HG03159 (cell line): ENCODE measurements around the gene VAV1.
"Not testable (repeated sequence)": the region's sequence is repeated elsewhere in the genome, so short reads cannot be mapped to it uniquely, and the experiment has no call there.

Experiments used
- ATAC-seq: cut with Tn5 transposase; IDR thresholded peaks from one replicate; pipeline ENCODE4 v1.9.1; 2021; ENCODE audit warnings: mild to moderate bottlenecking, moderate library complexity; ENCODE audit not compliant: unreplicated experiment

Gene VAV1

DNA sequence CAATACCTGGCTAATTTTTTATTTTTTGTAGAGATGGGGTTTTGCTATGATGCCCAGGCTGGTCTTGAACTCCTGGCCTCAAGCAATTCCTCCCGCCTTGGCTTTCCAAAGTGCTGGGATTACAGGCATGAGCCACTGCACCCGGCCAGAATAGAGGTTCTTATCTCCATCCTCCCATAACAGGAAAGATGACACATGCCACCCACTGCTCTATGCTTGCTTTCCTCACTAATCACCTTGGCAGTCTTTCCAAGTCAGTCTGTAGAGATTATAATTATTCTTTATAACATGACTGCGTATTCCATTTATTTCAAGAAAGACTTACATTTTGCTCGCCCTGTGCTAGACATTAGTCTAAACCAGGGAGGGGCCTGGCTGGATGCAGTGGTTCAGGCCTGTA, 6.7 kb downstream of the VAV1 start:
- no peak for ATAC-seq

DNA sequence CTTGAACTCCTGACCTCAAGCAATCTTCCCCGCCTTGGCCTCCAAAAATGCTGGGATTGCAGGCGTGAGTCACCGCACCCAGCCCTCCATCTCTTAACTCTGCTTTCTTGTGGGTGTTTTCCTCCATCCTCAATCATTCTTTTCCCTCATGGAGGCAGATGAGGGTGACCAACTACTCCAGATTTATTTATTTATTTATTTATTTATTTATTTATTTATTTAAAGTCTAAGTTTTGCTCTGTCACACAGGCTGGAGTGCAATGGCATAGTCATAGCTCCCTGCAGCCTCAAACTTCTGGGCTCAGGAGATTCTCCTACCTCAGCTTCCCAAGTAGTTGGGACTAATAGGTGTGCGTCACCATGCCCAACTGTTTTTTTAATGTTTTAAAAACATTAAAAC, 14.9 kb downstream of the VAV1 start:
- ATAC-seq, result no peak

DNA sequence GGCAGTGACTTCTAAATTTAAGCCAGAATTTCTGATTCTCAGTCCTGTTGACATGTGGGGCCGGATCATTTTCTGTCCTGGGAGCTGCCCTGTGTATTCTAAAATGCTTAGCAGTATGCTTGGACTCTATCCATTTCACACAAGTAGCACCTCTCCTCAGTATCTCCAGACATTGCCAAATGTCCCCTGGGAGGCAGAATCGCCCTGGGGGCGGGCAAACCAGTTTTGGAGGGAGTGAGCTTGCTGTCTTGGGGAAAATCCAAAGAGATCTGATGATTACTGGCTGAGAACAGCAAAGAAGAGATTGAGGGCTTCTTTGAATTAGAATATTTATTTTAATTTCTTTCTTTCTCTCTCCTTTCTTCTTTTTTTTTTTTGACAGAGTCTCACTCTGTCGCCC, 16.4 kb downstream of the VAV1 start:
- ATAC-seq, result no peak

DNA sequence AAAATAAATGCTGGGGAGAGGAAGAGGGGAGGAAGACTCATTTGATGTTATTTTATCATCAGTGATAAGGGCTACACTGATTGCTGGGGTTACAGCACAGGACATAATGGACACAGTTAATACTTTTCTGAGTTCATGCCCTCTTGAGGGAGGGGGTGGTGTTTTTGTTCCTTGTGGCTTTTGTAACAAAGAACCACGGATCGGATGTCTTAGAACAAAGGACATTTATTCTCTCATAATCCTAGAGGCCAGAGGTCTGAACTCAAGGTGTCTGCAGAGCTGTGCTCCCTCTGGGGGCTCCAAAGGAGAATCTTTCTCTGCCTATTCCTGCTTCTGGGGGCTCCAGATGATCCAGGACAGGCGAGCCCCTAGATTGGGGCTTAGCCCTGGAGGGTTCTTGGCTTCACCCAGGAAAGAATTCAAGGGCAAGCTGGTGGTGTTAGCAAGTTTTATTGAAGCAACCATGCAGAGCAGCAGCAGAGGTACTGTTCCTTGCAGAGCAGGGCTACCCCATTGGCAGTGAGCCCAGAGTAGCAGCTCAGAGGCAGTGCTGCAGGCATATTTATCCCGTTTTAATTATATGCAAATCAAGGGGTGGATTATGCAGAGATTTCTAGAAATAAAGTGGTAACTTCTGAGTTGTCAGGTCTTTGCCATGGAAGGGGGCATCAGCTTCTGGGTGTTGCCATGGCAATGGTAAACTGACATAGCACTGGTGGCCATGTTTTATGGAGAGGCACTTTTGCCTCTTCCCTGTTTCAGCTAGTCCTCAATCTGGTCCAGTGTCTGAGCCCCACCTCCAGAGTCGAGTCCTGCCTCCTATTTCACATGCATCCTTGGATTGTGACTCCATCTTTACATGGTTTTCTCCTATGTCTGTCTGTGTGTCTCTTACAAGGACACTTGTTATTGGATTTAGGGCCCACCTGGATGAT, 18.0 kb downstream of the VAV1 start:
- no peak for ATAC-seq

DNA sequence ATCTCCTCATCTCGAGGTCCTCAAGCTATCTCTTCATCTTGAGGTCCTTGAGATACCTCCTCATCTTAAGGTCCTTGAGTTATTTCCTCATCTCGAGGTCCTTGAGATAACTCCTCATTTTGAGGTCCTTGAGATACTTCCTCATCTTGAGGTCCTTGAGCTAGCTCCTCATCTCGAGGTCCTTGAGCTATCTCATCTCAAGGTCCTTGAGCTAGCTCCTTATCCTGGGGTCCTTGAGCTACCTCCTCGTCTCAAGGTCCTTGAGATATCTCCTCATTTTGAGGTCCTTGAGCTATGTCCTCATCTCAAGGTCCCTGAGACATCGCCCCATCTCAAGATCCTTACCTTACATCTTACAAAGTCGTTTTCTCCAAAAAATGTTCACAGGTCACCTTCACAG, 18.7 kb downstream of the VAV1 start:
- ATAC-seq, result no peak

DNA sequence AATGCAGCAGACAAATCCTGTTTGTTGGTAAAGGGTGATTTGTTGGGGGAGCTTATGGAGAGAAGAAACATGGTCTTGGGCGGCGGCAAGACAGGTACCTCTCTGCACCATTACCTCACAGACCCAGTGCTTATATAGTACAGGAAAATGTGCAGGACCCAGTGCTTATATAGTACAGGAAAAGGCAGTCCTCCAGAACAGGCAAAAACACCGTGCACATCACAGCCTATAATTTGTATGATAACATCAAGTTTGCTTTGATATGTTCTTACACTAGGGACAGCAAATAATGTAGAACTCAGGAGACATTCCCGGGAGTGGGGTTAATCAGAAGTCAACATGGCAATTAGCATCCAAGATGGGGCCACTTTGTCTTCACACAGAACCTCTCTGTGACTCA, 20.9 kb downstream of the VAV1 start:
- ATAC-seq, result no peak

DNA sequence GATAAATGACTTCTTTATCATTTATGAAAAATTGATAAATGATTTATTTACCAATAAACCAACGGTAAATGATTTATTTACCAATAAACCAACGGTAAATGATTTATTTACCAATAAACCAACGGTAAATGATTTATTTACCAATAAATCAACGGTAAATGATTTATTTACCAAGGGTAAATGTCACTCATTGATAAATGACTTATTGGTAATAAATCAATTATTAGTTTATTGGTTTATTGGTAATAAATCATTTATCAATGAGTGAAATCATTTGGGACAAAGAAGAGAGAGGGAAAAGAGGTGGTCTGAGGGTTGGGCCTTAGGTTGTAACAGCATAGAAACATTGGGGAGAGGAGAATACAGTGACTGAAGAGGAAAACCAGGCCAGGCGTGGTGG, 21.5 kb downstream of the VAV1 start:
- ATAC-seq, result no peak

DNA sequence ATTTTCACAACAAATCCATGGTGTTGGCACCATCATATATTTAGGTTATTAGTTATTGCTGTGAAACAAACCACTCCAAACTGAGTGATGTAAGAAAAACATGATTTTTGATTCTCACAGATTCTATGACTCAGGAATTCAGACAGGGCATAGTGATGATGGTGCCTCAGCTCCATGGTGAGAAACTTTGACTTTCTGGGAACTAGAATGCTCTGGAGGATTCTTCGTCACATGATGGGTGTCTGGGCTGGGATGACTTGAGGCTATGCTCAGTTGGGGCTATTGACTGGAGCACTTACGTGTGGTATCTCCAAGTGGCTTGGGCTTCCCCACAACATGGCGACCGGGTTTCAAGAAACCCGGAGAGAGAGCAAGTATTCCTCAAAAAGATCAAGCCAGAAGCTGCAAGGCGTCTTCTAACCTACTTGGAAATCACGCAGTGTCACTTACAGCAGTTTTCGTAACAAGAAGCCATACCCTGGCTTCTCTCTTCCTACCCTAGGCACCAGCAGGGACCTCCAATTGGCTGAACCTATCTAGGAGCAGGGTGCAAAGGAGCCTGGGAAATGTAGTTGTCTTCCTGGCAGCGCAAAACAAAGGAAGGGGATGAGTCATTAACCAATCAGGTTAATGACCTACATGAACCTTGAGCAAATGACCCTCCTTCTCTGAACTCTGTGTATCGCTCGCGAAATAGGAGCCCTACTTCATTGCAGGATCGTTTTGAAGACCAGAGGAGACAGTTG, 22.4 kb downstream of the VAV1 start:
- ATAC-seq, result no peak

DNA sequence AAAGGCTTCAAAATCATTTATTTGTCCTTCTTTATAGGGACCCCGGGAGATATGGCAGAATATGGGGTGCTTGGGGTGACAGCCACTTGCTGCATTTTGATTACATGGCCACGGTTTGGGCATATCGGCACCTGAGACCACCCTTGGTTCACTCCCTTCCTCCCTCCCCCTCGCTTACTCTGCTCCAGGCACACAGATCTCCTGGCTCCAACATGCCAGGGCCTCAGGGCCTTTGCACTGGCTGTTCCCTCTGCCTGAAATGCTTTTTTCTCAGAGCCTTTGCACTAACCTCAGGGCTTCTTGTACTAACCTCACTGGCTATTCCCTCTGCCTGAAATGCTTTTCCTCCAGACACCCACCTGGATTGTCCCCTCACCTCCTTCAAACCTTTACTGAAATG, 23.8 kb downstream of the VAV1 start:
- no peak for ATAC-seq

DNA sequence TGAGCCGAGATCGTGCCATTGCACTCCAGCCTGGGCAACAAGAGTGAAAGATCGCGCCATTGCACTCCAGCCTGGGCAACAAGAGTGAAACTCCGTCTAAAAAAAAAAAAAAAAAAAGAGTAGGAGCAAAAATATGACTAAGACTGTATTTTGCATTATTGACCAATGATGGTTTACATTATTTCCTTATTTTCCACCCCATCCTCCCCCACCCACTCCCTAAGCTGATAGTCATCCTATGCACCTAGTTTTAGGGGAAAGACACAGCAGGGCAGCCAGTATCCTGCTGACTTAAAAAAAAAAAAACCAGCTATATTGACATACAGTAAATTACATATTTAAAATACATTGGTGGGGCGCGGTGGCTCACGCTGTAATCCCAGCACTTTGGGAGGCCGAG, 25.1 kb downstream of the VAV1 start:
- no peak for ATAC-seq

DNA sequence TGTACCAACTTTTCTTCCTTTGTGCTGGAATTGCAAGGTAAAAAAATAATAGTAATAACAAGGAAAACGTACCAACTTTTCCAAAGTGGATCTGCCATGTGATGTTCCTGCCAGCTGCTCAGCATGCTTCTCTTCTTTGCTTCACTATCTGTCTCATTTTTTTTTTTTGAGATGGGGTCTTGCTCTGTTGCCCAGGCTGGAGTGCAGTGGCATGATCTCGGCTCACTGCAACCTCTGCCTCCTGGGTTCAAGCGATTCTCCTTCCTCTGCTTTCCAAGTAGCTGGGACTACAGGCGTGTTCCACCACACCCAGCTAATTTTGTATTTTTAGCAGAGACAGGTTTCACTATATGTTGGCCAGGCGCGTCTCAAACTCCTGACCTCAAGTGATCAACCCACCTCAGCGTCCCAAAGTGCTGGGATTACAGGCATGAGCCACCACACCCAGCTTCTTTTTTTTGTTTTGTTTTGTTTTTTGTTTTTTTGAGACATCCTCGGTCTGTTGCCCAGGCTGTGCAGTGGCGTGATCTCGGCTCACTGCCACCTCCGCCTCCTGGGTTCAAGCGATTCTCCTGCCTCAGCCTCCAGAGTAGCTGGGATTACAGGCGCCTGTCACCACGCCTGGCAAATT, 27.8 kb downstream of the VAV1 start:
- ATAC-seq, result not testable (repeated sequence)

DNA sequence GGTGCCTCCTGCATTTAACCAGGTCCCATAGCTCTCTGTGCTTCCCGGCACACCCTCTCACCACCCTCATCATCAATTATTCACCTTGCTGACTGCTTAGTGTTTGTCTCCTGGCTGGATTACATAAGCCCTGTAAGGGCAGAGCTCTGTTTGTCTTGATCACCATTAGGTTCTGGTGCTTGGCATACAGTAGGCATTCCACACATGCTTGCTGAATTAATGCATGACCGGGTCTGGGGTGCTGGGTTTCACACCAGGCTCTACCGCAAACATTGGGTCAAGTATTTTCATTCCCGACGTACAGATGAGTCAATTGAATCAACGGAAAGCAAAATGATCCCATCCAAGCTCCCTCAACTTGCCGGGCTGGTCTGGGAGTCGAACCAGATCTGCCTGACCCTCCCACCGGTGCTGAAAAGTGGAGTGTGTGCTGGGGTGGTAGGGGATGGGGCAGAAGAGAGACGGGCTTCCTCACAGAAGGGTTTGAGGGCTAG, 28.5 kb downstream of the VAV1 start:
- ATAC-seq, result no peak

DNA sequence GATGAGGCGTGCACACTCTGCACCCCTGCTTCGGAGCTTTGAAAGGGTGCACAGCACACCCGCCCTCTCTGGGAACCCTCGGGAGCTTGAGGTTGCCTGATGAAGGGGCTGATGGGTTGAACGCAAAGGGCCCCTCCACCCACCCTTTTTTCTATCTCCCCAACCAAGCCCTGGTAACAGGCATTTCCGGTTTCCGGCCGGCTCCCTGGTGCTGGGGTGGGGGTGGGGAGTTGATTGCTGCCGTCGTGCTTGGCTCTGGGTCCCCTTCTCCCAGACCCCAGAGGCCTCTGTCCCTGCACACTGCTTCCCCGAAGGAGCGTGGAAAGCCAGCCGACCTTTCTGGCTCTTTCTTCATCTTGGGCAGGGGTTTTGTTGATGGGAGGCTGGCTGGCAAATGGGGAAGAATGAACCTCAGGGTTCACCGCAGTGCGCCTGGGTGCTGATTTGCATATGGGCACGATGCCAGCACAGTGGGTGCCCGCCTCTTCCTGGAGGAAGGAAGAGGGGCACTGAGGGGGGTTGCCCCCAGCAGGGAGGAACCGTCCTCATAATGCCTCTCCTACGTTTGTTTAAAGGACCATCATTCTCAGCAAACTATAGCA, 29.1 kb downstream of the VAV1 start:
- no peak for ATAC-seq

DNA sequence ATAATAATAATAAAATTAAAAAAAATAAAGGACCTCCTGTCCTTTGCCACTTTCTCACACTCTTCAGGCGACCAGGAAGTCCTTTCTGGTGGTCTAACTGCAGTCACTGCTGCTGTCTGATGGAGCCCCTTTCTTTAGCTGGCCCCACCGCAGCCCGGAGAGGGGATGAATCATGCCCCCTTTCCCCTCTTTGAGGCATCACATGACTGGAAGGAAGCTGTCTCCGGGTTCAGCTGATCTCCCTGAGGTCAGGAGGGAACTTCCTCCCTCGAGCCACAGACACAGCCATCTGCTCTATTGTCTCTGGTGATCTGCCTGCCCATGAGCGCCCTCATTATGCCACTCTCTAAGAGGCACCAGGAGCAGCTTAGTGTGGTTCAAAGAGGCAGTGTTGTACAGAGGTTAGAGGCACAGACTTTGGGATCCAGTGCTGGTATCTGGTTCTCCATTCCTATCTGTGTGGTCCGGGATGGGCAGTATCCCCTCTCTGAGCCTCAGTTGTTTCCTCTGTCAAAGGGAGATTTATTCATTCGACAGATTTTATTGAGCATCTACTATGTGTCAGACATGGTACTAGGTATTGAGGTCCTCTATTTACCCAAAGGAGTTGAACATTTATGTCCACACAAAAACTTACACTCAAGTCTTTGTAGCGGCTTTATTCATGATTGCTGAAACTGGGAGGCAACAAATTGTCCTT, 30.0 kb downstream of the VAV1 start:
- ATAC-seq, result no peak

DNA sequence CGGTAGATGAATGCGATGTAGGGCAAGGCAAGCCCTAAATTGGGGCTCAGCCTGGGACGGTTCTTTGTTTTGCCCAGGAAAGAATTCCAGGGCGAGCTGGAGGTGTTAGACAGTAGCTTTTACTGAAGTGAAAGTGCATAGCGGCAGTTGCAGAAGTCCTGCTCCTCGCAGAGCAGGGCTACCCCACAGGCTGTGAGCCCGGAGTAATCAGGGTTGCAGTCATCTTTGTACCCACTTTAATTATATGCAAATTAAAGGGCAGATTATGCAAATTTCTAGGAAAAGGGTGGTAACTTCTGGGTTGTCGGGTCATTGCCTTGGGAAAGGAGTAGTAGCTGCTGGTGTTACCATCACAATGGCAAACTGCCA, 30.5 kb downstream of the VAV1 start:
- ATAC-seq, result no peak

DNA sequence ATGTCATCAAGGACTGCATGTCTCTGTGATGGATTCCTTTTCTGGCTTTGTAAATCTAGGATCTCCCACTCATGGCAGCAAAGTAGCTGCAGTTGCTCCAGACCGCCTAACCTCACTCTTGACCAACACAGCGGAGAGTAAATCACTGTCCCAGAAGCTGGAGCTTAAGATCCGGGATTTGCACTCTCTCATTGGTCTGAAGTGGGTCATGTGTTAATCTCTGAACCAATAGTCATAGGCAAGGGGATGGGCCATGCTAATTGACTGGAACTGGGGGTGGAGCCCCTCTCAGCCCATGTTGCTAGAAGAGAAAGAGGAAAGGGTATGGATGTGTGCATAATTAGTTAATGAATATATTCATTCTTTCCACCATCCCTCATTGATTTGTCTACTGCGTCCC, 34.0 kb downstream of the VAV1 start:
- no peak for ATAC-seq

DNA sequence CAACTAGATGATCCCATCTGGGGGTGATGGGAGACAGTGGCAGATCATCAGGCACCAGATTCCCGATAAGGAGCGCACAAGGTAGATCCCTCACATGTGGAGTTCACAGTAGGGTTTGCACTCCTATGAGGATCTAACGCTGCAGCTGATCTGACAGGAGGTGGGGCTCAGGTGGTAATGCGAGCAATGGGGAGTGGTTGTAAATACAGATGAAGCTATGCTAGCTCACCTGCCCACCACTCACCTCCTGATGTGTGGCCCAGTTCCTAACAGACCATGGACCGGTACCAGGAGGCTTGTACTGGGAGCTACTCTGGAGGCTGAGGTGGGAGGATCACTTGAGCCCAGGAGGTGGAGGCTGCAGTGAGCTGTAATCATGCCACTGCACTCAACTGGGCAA, 34.8 kb downstream of the VAV1 start:
- ATAC-seq, result no peak

DNA sequence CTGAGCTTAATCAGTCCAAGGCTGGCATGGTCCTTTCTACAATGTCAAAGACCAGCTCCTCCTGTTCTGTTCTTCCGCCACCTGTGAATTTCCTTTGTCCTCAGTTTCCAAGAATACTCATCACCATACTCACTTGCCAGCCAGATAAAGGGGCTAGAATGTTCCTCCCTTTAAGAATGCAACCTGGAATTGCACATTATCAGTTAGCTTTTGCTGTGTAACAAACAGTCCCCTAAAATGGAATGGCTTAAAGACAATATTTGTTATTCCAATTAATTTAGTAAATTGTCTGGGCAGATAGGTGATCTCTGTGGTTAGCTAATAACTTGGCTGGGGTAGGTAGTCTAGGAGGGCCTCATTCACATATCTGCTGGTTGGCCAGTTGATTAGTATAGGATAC, 36.0 kb downstream of the VAV1 start:
- no peak for ATAC-seq

DNA sequence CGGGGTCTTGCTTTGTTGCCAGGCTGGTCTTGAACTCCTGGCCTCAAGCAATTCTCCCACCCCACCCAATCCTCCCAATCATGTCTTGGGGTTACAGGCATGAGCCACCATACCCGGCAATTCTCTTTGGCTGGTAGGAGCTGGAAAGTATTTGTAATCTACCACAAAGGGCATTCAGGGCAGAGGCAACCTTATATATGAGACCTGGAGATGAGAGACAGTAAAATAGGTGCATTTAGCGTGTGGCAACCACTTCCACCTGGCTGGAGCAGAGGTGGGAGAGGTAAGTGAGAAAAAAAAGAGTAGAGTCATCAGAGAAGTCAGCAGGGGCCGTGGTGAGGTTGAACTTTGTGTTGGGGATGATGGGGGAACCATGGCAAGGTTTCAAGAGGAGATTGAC, 36.8 kb downstream of the VAV1 start:
- ATAC-seq, result no peak

DNA sequence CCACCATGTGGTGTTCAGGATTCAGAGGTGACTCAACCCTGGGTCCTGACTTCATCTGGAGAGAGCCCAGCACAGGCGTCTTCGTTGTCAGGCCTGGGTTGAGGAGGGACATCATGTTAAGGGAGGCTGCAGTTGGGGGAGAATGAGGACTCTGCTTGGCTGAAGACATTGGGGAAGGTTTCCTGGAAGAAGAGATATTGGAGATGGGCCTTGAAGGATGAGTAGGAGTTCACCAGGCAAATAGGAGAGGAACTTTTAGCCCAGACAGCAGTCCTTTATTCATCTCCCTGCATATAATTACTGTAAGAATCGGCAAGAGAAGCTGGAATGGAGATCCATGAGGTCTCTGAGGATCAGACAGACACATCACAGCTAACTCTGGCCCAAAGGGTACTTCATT, 38.9 kb downstream of the VAV1 start:
- ATAC-seq, result no peak

DNA sequence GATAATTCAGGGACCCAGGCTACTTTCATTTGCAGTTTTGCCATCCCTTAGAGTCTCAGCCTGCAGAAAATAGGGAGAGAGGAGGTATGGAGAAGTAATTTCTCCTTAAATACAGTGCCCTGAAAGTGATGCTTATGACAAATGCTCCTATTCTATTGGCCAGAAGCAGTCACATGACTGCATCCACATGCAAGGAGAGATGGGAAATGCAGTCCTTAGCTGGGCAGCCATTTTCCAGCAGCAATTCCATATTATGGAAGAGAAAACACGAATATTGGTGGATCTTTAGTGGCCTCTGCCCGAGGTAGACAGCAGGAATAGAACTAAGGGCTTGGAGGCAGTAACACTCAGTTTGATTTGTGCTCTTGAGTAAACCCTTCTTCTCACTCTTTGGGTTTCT, 39.4 kb downstream of the VAV1 start:
- no peak for ATAC-seq
